Measurements from ENCODE around the gene TLNRD1. TPM values are rescaled to one million over a fixed set of nuclear protein-coding genes. Genes with fewer than 3 reads are reported as not detected.

The TLNRD1 gene
- total and polyA plus RNA-seq, 4 donors = 10.8 to 36.5 (median 20.7) TPM

DNA sequence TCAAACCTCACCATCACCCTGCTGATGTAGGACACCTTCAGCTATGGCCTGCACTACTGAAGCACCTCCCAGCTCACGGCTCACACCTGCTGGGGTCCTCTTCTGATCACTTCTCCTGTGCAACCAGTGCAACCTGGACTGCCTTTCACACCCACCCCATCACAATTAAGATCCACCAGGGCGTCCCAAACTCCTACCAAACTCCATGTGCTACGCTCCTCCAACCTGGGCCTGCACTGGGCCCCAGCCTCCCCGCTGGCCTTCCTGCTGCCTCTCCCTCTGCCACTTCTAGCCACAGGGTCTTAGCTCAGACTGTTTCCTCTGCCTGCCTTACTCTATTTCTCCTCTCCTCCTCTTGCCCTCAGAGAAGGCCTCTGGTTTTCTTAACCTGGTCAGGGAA lies 23.9 kb upstream of the TLNRD1 start:
- H3K36me3 ChIP-seq (ENCODE audit: control insufficient read depth in 4 of 4, insufficient read depth in 4 of 4, low read length in 4 of 4) = peaks cover 6 to 24% (median 17%) of the 10 kb centered on the region in 4 donors
- TF ChIP-seq, protein P1, sequence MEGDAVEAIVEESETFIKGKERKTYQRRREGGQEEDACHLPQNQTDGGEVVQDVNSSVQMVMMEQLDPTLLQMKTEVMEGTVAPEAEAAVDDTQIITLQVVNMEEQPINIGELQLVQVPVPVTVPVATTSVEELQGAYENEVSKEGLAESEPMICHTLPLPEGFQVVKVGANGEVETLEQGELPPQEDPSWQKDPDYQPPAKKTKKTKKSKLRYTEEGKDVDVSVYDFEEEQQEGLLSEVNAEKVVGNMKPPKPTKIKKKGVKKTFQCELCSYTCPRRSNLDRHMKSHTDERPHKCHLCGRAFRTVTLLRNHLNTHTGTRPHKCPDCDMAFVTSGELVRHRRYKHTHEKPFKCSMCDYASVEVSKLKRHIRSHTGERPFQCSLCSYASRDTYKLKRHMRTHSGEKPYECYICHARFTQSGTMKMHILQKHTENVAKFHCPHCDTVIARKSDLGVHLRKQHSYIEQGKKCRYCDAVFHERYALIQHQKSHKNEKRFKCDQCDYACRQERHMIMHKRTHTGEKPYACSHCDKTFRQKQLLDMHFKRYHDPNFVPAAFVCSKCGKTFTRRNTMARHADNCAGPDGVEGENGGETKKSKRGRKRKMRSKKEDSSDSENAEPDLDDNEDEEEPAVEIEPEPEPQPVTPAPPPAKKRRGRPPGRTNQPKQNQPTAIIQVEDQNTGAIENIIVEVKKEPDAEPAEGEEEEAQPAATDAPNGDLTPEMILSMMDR (IDR thresholded peaks at IDR 0.05; ENCODE audit: control extremely low read depth, extremely low read depth) = no peak
- H3K9ac ChIP-seq (ENCODE audit: insufficient read depth in 1 of 2, low read length in 2 of 2) = no peak overlapping the region
- no peaks in the 10 kb centered on the region for H3K9me3 ChIP-seq (ENCODE audit: control insufficient read depth in 4 of 4, insufficient read depth in 3 of 4, low read length in 3 of 4)
- no peaks in the 10 kb centered on the region for H3K4me1 ChIP-seq (ENCODE audit: control insufficient read depth in 5 of 5, insufficient read depth in 5 of 5, low read length in 5 of 5)
- DNase-seq = no peak
- no peak overlapping the region for H3K4me3 ChIP-seq
- WGBS, 2 donors = 92 to 100% methylated on average over 4 of the region's 4 CpGs
- no peaks in the 10 kb centered on the region for H3K27me3 ChIP-seq (ENCODE audit: control insufficient read depth in 3 of 3, insufficient read depth in 3 of 3, low read length in 2 of 3)
- H3K27ac ChIP-seq (ENCODE audit: low read depth in 1 of 2, low read length in 1 of 2) = no peak overlapping the region
- no peak for ATAC-seq (ENCODE audit: insufficient read depth, low FRiP score)

DNA sequence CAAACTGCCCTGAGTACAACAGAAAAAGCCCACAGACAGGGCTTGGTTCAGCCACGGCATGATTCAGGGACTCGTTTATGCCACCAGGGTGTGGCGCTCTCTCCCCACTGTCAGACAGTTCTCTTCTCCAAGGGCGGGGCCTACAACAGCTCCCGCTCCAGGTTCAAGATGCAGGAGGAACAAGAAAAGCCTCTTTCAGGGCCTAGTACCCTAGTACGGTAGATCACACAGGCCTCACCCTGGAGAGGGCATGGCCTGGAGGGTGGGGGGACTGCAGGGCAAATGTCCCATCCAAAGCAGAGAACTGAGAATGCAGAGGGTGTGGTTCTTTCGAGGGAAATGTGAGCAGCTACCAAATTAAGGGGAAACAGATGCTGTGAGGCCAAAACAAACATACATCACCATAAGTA lies 23.1 kb upstream of the TLNRD1 start:
- 39 to 56% methylated on average over 7 of the region's 7 CpGs for WGBS, 2 donors
- TF ChIP-seq, protein P1 (IDR thresholded peaks at IDR 0.05; ENCODE audit: control extremely low read depth, extremely low read depth) = peak; percentile 47
- Histone ChIP-seq H3K9me3 (ENCODE audit: control insufficient read depth in 4 of 4, insufficient read depth in 3 of 4, low read length in 3 of 4) (no peaks in the 10 kb centered on the region), H3K36me3 (ENCODE audit: control insufficient read depth in 4 of 4, insufficient read depth in 4 of 4, low read length in 4 of 4) (peaks cover 6 to 24% (median 15%) of the 10 kb centered on the region in 4 donors), H3K4me3 (no peak overlapping the region), H3K4me1 (ENCODE audit: control insufficient read depth in 5 of 5, insufficient read depth in 5 of 5, low read length in 5 of 5) (no peaks in the 10 kb centered on the region), H3K27ac (ENCODE audit: low read depth in 1 of 2, low read length in 1 of 2) (peak overlapping the region in 1 of 2 donors; percentile 3), H3K27me3 (ENCODE audit: control insufficient read depth in 3 of 3, insufficient read depth in 3 of 3, low read length in 2 of 3) (no peaks in the 10 kb centered on the region), H3K9ac (ENCODE audit: insufficient read depth in 1 of 2, low read length in 2 of 2) (no peak overlapping the region)
- DNase-seq = peak; percentile 23 to 44 (median 42)
- ATAC-seq (ENCODE audit: insufficient read depth, low FRiP score) = peak; percentile 58

GRCh38 chr15:80978685-80979329 lies 21.9 kb upstream of the TLNRD1 start:
- no peaks in the 10 kb centered on the region for H3K4me1 ChIP-seq (ENCODE audit: control insufficient read depth in 5 of 5, insufficient read depth in 5 of 5, low read length in 5 of 5)
- ATAC-seq (ENCODE audit: insufficient read depth, low FRiP score) (no peak), DNase-seq (no peak)
- H3K4me3 ChIP-seq = no peak overlapping the region
- H3K9me3 ChIP-seq (ENCODE audit: control insufficient read depth in 4 of 4, insufficient read depth in 3 of 4, low read length in 3 of 4) = no peaks in the 10 kb centered on the region
- no peak overlapping the region for H3K9ac ChIP-seq (ENCODE audit: insufficient read depth in 1 of 2, low read length in 2 of 2)
- 90 to 93% methylated on average over 7 of the region's 7 CpGs for WGBS, 2 donors
- no peaks in the 10 kb centered on the region for H3K27me3 ChIP-seq (ENCODE audit: control insufficient read depth in 3 of 3, insufficient read depth in 3 of 3, low read length in 2 of 3)
- no peak overlapping the region for H3K27ac ChIP-seq (ENCODE audit: low read depth in 1 of 2, low read length in 1 of 2)
- peaks cover 6 to 24% (median 13%) of the 10 kb centered on the region in 4 donors for H3K36me3 ChIP-seq (ENCODE audit: control insufficient read depth in 4 of 4, insufficient read depth in 4 of 4, low read length in 4 of 4)
- TF ChIP-seq, protein P1 (IDR thresholded peaks at IDR 0.05; ENCODE audit: control extremely low read depth, extremely low read depth) = no peak
